CD8-positive, alpha-beta memory T cell (primary cell): ENCODE results near the gene TAX1BP1. TPM values are rescaled to one million over a fixed set of nuclear protein-coding genes. Genes with fewer than 3 reads are reported as not detected.

Source experiments
- CTCF ChIA-PET: fragments of 350-600 bp; sonication (Branson Sonifier 250); formaldehyde crosslinking; loops from one replicate; lab custom pipeline; 2021; ENCODE audit warnings: antibody characterized with exemption; lab: Charles Lee
- POLR2A ChIA-PET: fragments of 350-600 bp; sonication (Branson Sonifier 250); formaldehyde crosslinking; loops from one replicate; lab custom pipeline; 2021; ENCODE audit warnings: antibody characterized with exemption; lab: Charles Lee
- DNase-seq, 5 donors: peaks; one replicate each; pipeline versions ENCODE4 v3.0.0 to v3.0.0-alpha.2; 2020 to 2022; ENCODE audit warnings: mixed read lengths in 1 of 5
- H3K27ac ChIP-seq: one replicate; pipeline ENCODE4 v1.7.0; 2013; ENCODE audit warnings: low read depth, mild to moderate bottlenecking, low read length, moderate library complexity
- H3K27me3 ChIP-seq: 2 replicates; pipeline ENCODE4 v1.7.0; 2013; ENCODE audit warnings: low read length, mild to moderate bottlenecking; ENCODE audit not compliant: insufficient read depth, poor library complexity, severe bottlenecking
- H3K36me3 ChIP-seq: 2 replicates; pipeline ENCODE4 v1.7.0; 2013; ENCODE audit warnings: mild to moderate bottlenecking, low read length, moderate library complexity; ENCODE audit not compliant: insufficient read depth
- H3K4me1 ChIP-seq: 2 replicates; pipeline ENCODE4 v1.7.0; 2013; ENCODE audit warnings: mild to moderate bottlenecking, low read length, moderate library complexity; ENCODE audit not compliant: insufficient read depth
- H3K4me3 ChIP-seq: 2 replicates; pipeline ENCODE4 v1.7.0; 2013; ENCODE audit warnings: mild to moderate bottlenecking, low read length
- H3K9me3 ChIP-seq: 2 replicates; pipeline ENCODE4 v1.7.0; 2013; ENCODE audit warnings: mild to moderate bottlenecking, low read length
- H3K27ac Mint-ChIP-seq, 8 donors: one replicate each; pipeline ENCODE4 v1.8.0; 2020 to 2021; ENCODE audit warnings: mixed read lengths in 8 of 8, mild to moderate bottlenecking in 6 of 8, inconsistent platforms in 3 of 8, moderate library complexity in 3 of 8
- H3K27me3 Mint-ChIP-seq, 2 donors: one replicate each; pipeline ENCODE4 v1.8.0; 2020 to 2021; ENCODE audit warnings: mixed read lengths in 2 of 2, mild to moderate bottlenecking in 1 of 2, moderate library complexity in 1 of 2
- H3K36me3 Mint-ChIP-seq, 3 donors: one replicate each; pipeline ENCODE4 v1.8.0; 2020 to 2021; ENCODE audit warnings: mixed read lengths in 3 of 3, inconsistent platforms in 1 of 3, mild to moderate bottlenecking in 1 of 3
- H3K4me1 Mint-ChIP-seq, 3 donors: one replicate each; pipeline ENCODE4 v1.8.0; 2020 to 2021; ENCODE audit warnings: mixed read lengths in 3 of 3, inconsistent platforms in 1 of 3, mild to moderate bottlenecking in 1 of 3
- H3K4me3 Mint-ChIP-seq, 7 donors: one replicate each; pipeline ENCODE4 v1.8.0; 2020 to 2021; ENCODE audit warnings: mixed read lengths in 7 of 7, mild to moderate bottlenecking in 6 of 7, moderate library complexity in 4 of 7, inconsistent platforms in 2 of 7
- H3K9me3 Mint-ChIP-seq, 5 donors: one replicate each; pipeline ENCODE4 v1.8.0; 2020 to 2022; ENCODE audit warnings: mixed read lengths in 5 of 5, mild to moderate bottlenecking in 3 of 5, moderate library complexity in 2 of 5, inconsistent platforms in 1 of 5
- polyA plus RNA-seq: library from polyadenylated mRNA; unstranded; fragments of 300-500 nt; fragmentation: Illumina TruSeq; gene quantifications from one replicate; pipeline ENCODE4 v1.2.3, GENCODE V29; 2021
- total RNA-seq, 2 experiments: library from RNA; stranded (reverse); gene quantifications; one replicate each; pipeline ENCODE4 v1.2.3, GENCODE V29; 2021

TAX1BP1 gene
- total and polyA plus RNA-seq, 3 experiments from 2014 or later, result 80.8 to 135 (median 82.1) TPM

DNA sequence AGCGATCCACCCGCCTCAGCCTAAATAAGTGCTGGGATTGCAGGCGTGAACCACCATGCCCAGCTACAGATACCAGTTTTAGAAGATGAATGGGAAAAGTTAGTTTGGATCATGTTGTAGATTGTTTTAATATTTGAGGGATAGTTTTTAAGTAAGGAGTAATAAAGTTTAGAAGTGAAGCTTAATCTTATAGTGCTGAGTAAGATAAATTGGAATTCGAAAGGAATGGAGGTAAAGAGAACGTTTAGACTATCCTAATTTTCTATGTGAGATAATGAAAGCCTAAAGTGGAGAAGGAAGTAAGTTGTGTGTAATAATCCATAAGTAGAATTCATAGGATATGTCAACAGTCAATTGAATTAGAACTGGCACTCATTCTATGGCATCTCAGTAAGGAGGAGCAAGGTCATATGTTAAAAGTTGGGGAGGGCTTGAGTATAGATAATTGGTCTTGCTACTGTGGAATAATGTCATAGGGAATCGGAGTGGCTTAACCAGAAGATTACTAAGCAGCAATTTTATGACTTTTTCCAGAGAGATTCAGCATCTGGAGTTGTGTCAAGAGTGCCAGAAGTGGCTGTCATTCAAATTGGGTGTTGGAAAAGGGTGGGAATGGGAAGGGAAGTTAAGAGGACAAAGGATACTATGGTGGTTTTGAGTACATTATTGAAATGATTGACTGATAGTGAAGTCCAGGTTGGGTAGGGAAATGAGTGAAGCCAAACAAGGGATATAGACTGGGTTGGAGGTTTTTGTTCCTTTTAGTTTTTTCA is 12.1 kb downstream of the TAX1BP1 start:
- H3K27ac ChIP-seq, result no peak overlapping the region
- no peaks in the 10 kb centered on the region for H3K27me3 ChIP-seq
- DNase-seq, result no peak
- Mint-ChIP-seq H3K4me1 (peaks cover 49 to 87% (median 79%) of the 10 kb centered on the region in 3 donors), H3K9me3 (no peaks in the 10 kb centered on the region), H3K27me3 (no peaks in the 10 kb centered on the region), H3K4me3 (no peak overlapping the region), H3K27ac (peak overlapping the region in 1 of 8 donors; percentile 23), H3K36me3 (peaks cover 0 to 83% (median 21%) of the 10 kb centered on the region in 3 donors)
- H3K9me3 ChIP-seq, result no peaks in the 10 kb centered on the region
- ChIA-PET CTCF (interaction anchor here (1.9 kb wide), 1 partner anchor 14 kb away, joined by 4 read pairs; no protein-coding TSS in a partner anchor), POLR2A (no interaction called here)
- H3K36me3 ChIP-seq, result peaks cover 37% of the 10 kb centered on the region
- peaks cover 8% of the 10 kb centered on the region for H3K4me1 ChIP-seq
- H3K4me3 ChIP-seq, result no peak overlapping the region

DNA sequence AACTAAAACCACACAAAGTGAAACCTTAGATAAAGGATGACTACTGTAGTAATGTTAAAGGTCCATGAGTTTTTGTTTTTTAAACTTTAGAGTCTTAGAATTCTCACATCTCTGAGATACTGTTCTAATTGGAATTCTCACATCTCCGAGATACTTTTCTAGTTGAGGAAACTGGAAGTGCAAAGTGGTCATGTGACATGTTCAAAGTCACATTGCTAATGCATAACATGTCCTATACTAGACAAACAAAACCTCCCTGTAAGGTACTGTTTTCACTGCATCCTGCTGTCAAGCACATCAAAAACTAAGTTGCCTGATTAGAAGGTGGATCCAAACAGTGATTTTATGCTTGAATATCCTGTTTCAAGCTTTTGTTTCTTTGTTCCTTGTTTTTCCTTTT is 13.9 kb downstream of the TAX1BP1 start:
- POLR2A ChIA-PET, result no interaction called here
- Histone ChIP-seq H3K9me3 (no peaks in the 10 kb centered on the region), H3K4me3 (no peak overlapping the region), H3K27me3 (no peaks in the 10 kb centered on the region), H3K27ac (no peak overlapping the region), H3K4me1 (no peaks in the 10 kb centered on the region), H3K36me3 (peaks cover 39% of the 10 kb centered on the region)
- no peaks in the 10 kb centered on the region for H3K27me3 Mint-ChIP-seq
- H3K36me3 Mint-ChIP-seq, result peaks cover 4 to 82% (median 30%) of the 10 kb centered on the region in 3 donors
- H3K4me3 Mint-ChIP-seq, result no peak overlapping the region
- CTCF ChIA-PET, result interaction anchor here (0.6 kb wide), 1 partner anchor 24 kb away, joined by 3 read pairs; no protein-coding TSS in a partner anchor
- peaks cover 46 to 81% (median 78%) of the 10 kb centered on the region in 3 donors for H3K4me1 Mint-ChIP-seq
- no peaks in the 10 kb centered on the region for H3K9me3 Mint-ChIP-seq
- peak overlapping the region in 1 of 8 donors; percentile 41 for H3K27ac Mint-ChIP-seq
- no peak for DNase-seq

- Mint-ChIP-seq H3K9me3 (peaks cover 0 to 1% (median 0%) of the 10 kb centered on the region in 5 donors), H3K27ac (peak overlapping the region in 1 of 8 donors; percentile 59), H3K27me3 (no peaks in the 10 kb centered on the region), H3K4me3 (no peak overlapping the region), H3K36me3 (peaks cover 7 to 74% (median 24%) of the 10 kb centered on the region in 3 donors), H3K4me1 (peaks cover 38 to 72% (median 65%) of the 10 kb centered on the region in 3 donors)
- ChIA-PET CTCF (no interaction called here), POLR2A (no interaction called here)
- H3K27ac ChIP-seq, result no peak overlapping the region
- H3K36me3 ChIP-seq, result peaks cover 21% of the 10 kb centered on the region
- no peak for DNase-seq
- H3K4me1 ChIP-seq, result no peaks in the 10 kb centered on the region
- H3K9me3 ChIP-seq, result no peaks in the 10 kb centered on the region
- no peak overlapping the region for H3K4me3 ChIP-seq
- no peaks in the 10 kb centered on the region for H3K27me3 ChIP-seq
Observed at GRCh38 chr7:27756298-27756697, 16.3 kb downstream of the TAX1BP1 start.

DNA sequence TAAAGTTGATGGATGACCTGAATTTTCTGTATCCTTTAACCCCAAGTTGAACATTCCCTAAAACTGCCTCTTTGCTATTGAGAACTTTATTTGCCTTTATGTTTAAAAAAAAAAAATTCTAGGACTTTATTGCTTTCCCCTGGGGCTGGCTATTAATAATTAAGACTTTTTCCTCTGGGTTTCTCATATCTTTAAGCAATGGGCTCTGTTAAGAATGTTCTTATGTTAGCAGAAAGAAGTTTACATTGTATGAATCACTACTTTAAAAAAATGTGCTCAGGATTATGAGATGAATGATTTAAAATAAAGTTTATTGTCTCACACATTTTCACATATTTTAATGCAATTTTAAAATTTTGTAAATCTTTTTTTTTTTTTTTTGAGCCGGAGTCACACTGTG is 19.5 kb downstream of the TAX1BP1 start:
- peaks cover 37 to 75% (median 59%) of the 10 kb centered on the region in 3 donors for H3K4me1 Mint-ChIP-seq
- Histone ChIP-seq H3K9me3 (no peaks in the 10 kb centered on the region), H3K4me3 (no peak overlapping the region), H3K4me1 (no peaks in the 10 kb centered on the region), H3K27me3 (no peaks in the 10 kb centered on the region), H3K36me3 (peaks cover 12% of the 10 kb centered on the region), H3K27ac (no peak overlapping the region)
- POLR2A ChIA-PET, result no interaction called here
- CTCF ChIA-PET, result no interaction called here
- no peaks in the 10 kb centered on the region for H3K27me3 Mint-ChIP-seq
- H3K4me3 Mint-ChIP-seq, result no peak overlapping the region
- H3K36me3 Mint-ChIP-seq, result peaks cover 13 to 63% (median 21%) of the 10 kb centered on the region in 3 donors
- H3K27ac Mint-ChIP-seq, result peak overlapping the region in 1 of 8 donors; percentile 21
- peaks cover 0 to 7% (median 0%) of the 10 kb centered on the region in 5 donors for H3K9me3 Mint-ChIP-seq
- DNase-seq, result no peak

DNA sequence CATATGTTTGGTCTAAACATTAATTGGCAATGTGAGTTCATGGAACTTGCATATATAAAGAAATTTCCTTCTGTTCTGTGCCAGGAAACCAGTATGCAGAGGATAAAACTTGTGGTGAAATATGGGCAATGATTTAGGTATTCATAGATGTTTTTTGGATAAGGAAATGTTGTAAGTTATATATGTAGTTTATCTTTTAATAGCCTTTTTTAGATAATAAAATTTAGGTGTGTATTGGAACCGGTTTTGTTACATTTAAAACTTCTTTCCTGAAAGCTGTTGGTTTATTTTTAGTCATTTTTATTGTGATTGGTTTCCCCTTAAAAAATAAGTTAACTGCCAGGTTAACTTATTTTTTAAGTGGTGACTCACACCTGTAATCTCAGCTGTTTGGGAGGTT is 22.1 kb downstream of the TAX1BP1 start:
- Histone ChIP-seq H3K4me1 (no peaks in the 10 kb centered on the region), H3K4me3 (no peak overlapping the region), H3K27me3 (no peaks in the 10 kb centered on the region), H3K9me3 (no peaks in the 10 kb centered on the region), H3K36me3 (peaks cover 7% of the 10 kb centered on the region), H3K27ac (no peak overlapping the region)
- Mint-ChIP-seq H3K9me3 (peaks cover 0 to 7% (median 0%) of the 10 kb centered on the region in 5 donors), H3K4me1 (peaks cover 36 to 68% (median 50%) of the 10 kb centered on the region in 3 donors), H3K27me3 (no peaks in the 10 kb centered on the region), H3K4me3 (no peak overlapping the region), H3K27ac (no peak overlapping the region), H3K36me3 (peaks cover 16 to 54% (median 24%) of the 10 kb centered on the region in 3 donors)
- CTCF ChIA-PET, result no interaction called here
- POLR2A ChIA-PET, result no interaction called here
- DNase-seq, result no peak

GRCh38 chr7:27763983-27764508 is 24.1 kb downstream of the TAX1BP1 start:
- POLR2A ChIA-PET, result no interaction called here
- Histone ChIP-seq H3K9me3 (no peaks in the 10 kb centered on the region), H3K27me3 (no peaks in the 10 kb centered on the region), H3K4me3 (no peak overlapping the region), H3K27ac (no peak overlapping the region), H3K4me1 (no peaks in the 10 kb centered on the region), H3K36me3 (peaks cover 3% of the 10 kb centered on the region)
- Mint-ChIP-seq H3K27ac (peak overlapping the region in 1 of 8 donors; percentile 3), H3K27me3 (no peaks in the 10 kb centered on the region), H3K4me1 (peaks cover 37 to 68% (median 51%) of the 10 kb centered on the region in 3 donors), H3K36me3 (peaks cover 12 to 48% (median 15%) of the 10 kb centered on the region in 3 donors), H3K9me3 (peaks cover 0 to 7% (median 0%) of the 10 kb centered on the region in 5 donors), H3K4me3 (no peak overlapping the region)
- CTCF ChIA-PET, result interaction anchor here (1.5 kb wide), 1 partner anchor 21 kb away, joined by 5 read pairs; no protein-coding TSS in a partner anchor
- no peak for DNase-seq

DNA sequence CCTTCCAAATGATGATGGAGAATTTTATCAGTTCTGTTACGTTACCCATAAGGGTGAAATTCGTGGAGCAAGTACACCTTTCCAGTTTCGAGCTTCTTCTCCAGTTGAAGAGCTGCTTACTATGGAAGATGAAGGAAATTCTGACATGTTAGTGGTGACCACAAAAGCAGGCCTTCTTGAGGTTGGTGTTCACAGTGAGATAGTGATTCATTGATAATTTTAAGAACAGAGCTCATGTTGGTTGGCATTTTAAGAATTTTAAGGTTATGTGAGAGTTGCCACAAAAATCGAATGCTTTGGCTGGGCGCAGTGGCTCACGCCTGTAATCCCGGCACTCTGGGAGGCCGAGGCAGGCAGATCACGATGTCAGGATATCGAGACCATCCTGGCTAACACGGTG is 25.9 kb downstream of the TAX1BP1 start:
- peaks cover 6% of the 10 kb centered on the region for H3K36me3 ChIP-seq
- DNase-seq, result no peak
- Mint-ChIP-seq H3K4me3 (no peak overlapping the region), H3K9me3 (peaks cover 0 to 7% (median 0%) of the 10 kb centered on the region in 5 donors), H3K4me1 (peaks cover 41 to 77% (median 57%) of the 10 kb centered on the region in 3 donors), H3K36me3 (peaks cover 12 to 58% (median 15%) of the 10 kb centered on the region in 3 donors), H3K27me3 (no peaks in the 10 kb centered on the region), H3K27ac (peak overlapping the region in 1 of 8 donors; percentile 35)
- no peak overlapping the region for H3K4me3 ChIP-seq
- H3K9me3 ChIP-seq, result no peaks in the 10 kb centered on the region
- no peaks in the 10 kb centered on the region for H3K4me1 ChIP-seq
- ChIA-PET POLR2A (no interaction called here), CTCF (interaction anchor here (1.6 kb wide), 1 partner anchor 14 kb away, joined by 4 read pairs; no protein-coding TSS in a partner anchor)
- H3K27me3 ChIP-seq, result no peaks in the 10 kb centered on the region
- no peak overlapping the region for H3K27ac ChIP-seq

DNA sequence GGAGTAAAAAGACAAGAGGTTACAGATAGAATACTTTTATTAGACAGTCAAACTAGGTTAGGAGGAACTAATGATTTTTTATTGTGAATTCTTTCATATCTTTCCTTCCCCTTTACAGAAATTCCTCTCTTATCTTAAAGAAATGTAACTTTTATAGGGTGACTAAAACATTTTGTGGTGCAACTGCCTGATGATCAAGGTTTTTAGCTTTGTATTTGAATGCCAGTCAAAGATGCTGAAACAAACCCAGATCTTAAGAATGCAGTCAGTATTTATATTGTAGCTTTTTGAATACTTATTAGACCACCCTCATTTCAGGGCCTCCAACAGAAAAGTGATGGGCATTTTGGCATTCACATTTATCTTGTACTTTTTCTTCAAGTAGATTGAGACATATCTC is 27.4 kb downstream of the TAX1BP1 start:
- ChIA-PET CTCF (no interaction called here), POLR2A (no interaction called here)
- no peaks in the 10 kb centered on the region for H3K9me3 Mint-ChIP-seq
- Histone ChIP-seq H3K4me3 (no peak overlapping the region), H3K27ac (no peak overlapping the region), H3K36me3 (peaks cover 13% of the 10 kb centered on the region), H3K4me1 (no peaks in the 10 kb centered on the region), H3K9me3 (no peaks in the 10 kb centered on the region), H3K27me3 (no peaks in the 10 kb centered on the region)
- peaks cover 38 to 78% (median 48%) of the 10 kb centered on the region in 3 donors for H3K4me1 Mint-ChIP-seq
- no peak for DNase-seq
- peak overlapping the region in 1 of 8 donors; percentile 73 for H3K27ac Mint-ChIP-seq
- no peaks in the 10 kb centered on the region for H3K27me3 Mint-ChIP-seq
- H3K4me3 Mint-ChIP-seq, result no peak overlapping the region
- H3K36me3 Mint-ChIP-seq, result peaks cover 3 to 57% (median 18%) of the 10 kb centered on the region in 3 donors
